Skeletal muscle cell (primary cell): ENCODE measurements around the gene EGF.
"Not testable (repeated sequence)": the region's sequence is repeated elsewhere in the genome, so short reads cannot be mapped to it uniquely, and the experiment has no call there.

ENCODE experiments used
- DNase-seq: peaks from one replicate; pipeline ENCODE4 v3.0.0-alpha.2; 2010; ENCODE audit warnings: low read depth
- H3K4me3 ChIP-seq: 2 replicates; pipeline ENCODE4 v1.5.1; 2011; ENCODE audit warnings: low read depth, mild to moderate bottlenecking, control low read depth, low read length, moderate library complexity

EGF gene

DNA sequence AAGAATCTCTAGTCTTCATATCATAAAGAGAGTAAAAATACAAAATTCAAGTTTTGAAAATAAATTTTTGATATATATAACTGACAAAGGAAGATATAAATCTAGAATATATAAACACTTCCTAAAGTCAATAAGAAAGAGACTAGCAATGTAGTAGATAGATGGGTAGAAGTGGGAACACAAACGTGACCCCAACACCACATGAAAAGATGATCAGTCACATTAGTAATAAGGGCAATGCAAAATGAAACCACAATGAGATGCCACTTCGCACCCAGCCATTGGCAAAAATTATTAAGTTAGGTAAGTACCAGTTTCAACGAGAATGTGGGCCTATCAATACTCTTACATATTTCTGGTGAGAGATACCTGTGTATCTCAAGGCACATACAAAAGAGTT is 106.5 kb downstream of the EGF start:
- H3K4me3 ChIP-seq, result no peak overlapping the region
- no peak for DNase-seq

DNA sequence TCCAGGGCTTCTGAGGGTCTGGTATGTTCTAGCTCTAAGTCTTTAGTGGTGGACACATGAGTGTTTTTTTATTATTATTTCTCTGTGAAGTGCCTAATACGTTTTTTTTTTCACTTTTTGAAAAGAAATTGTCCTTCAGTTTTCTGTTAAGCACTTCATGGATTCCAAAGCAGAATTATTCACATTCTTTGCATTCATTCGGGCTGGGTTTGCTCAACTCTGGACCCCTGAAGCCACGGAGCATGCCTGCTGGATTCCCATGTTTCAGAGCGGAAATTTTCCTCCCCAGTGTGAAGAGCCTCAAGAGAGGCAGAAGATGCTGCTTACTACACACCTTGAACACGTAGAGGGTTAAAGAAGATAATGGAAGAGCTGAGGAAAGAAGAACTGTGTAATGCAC is 107.5 kb downstream of the EGF start:
- no peak overlapping the region for H3K4me3 ChIP-seq
- no peak for DNase-seq

DNA sequence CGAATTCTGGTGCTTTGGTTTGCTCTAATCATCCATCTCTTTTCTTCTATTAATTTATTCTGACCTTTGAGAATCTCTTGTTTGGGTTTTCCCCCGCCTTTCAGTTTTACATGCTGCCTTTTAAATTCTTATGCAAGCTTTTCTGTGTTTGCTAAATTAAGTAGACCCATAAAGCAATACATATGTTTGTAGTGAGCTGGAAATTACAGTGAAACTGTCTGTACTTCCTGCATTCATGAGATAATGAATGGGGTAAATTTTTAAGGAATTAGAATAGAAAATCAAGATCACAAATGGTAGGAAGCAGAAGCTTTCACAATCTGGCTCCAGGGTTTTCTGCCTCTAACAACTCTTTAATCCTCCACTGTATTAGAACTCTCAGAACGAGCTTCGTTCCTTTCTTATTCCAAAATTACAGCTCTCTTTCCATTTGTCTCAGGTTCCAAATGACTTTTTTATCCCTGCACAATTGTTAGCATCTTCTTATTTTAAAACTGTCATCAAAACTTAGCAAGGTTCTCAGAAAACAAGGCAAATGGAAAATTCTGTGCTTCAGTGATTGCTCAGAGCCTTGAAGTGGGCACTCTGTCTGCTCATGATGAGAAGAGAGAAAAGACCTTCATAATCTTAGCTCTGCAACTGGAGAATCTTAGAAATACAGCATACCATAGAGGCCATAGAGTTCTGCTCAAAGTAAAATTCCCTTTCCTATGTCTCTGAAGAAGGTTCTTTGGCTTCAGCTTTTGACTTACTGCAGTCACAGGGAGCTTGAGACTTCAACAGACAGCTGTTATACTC is 108.2 kb downstream of the EGF start:
- DNase-seq, result no peak
- no peak overlapping the region for H3K4me3 ChIP-seq

DNA sequence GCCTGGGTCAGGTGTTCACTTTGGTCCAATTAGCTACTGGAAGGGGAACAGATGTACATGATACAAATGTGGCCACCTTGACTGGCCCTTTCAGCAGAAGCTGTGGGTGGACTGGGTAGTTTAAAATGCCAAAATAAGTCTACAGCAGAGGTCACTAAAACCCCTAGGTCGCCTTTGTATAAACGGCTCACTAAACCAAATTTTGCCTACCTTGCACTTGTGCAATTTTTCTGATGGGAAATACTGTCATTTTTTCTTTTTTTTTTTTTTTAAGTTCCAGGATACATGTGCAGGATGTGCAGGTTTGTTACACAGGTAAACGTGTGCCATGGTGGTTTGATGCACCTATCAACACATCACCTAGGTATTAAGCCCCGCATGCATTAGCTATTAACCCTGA is 109.8 kb downstream of the EGF start:
- H3K4me3 ChIP-seq, result no peak overlapping the region
- no peak for DNase-seq

DNA sequence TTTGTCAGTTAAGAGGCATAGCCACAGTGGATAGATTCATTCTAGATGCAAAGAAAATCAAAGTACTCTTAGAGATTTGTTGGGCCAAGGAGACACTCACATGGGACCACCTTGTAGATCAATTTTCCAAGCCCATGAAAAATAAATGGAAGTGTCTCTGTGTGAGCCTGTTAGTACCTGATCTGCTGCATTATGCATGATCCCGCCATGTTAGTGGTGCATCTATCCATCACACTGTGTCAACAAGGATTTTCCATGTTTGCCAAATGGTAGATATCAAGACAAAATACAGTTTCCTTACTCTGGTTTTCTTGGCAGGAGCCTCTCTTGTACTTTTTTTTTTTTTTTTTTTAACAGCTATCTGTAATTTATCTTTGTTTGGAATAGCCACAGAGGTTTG is 112.4 kb downstream of the EGF start:
- no peak for DNase-seq
- H3K4me3 ChIP-seq, result no peak overlapping the region

DNA sequence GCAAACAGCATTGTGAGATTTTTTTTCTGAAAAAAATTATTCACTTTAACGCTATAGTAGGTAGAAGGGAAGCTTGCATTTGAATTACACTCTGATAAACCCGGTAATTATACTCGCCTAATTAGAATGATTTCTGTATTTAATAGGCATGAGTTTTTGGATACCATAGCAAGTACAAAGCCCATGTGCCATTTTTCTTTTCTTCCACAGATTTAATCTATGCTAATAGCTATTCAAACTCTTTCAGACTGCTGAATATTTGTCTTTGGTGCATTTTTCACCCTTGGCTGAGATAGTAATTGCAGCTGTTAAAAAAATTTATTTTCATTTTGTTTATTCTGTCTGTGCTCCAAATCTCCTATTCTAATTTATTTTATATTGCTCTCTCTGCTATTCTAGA is 113.0 kb downstream of the EGF start:
- H3K4me3 ChIP-seq, result no peak overlapping the region
- DNase-seq, result no peak

DNA sequence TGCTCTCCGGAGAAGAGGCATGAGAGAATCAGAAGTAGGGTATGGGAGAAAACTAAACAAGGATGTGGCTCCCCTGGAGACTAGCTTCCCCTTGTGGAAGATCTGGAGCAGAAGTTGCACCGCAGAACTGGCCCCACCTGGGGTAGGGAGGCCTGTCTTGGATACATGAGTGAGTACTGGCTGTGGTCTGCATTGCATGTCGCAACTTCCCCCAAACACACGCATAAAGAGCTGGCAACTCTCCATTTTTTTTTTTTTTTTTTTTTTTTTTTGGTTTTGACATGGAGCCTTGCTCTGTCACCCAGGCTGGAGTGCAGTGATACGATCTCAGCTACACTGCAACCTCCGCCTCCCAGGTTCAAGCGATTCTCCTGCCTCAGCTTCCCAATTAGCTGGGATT is 119.9 kb downstream of the EGF start:
- no peak for DNase-seq
- no peak overlapping the region for H3K4me3 ChIP-seq

DNA sequence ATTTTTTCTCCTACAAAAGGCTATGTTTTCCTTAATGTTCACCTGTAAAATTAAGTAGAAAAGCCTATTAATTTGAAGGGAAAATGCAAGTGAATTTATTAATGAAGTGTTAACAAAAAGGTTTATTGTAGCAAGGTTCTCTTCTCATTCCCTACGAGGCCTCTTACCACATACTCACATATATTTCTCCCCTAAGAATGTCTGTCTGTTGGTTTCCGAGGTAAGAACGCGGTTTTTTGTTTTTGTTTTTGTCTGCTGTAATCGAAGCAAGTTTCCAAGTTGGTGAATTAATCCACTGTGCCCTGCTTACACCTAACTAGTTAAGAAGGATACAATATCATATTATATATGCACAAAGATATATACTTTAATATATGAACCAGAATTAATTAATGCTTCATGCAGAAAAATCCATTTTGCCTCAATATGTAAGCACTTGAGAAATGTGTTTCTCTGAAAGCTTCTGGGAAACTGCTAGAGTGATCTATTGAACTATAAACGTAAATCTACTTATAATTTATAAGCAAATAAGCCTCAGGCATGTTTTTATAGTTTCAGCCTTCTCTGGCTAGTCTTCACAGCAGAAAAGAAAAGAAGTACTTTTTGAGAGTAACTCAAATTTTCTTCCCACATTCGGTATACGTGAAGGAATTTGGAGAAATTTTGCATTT is 120.8 kb downstream of the EGF start:
- no peak overlapping the region for H3K4me3 ChIP-seq

DNA sequence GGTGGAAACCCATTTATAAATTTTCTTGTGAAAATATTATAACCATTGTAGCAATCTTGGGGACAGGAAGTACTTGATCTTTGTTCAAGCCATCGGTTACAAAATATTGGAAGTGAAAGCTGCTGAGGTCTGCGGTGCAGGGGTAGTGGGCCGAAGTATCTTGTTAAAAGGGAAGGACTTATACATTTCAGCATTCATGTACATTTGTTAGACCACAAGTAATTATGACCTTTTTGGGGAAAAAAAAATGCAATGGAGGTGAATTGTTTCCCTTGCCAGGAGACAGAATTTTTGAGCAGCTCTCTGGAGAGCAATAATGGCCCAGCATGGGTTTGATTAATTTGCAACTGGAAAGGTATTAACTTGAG is 121.3 kb downstream of the EGF start:
- no peak overlapping the region for H3K4me3 ChIP-seq
- no peak for DNase-seq

More for the DNA sequence above, 120.8 kb downstream of the EGF start:
- no peak for DNase-seq

DNA sequence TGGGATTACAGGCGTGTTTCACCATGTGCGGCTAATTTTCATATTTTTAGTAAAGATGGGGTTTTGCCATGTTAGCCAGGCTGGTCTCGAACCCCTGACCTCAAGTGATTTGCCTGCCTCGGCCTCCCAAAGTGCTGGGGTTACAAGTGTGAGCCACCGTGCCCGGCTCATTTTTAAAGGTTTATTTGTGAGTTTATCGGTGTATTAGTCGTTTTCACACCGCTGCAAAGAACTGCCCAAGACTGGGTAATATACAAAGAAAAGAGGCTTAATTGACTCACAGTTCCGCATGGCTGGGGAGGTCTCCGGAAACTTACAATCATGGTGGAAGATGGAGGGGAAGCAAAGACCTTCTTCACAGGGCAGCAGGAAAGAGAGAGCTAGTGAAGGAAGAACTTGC is 126.5 kb downstream of the EGF start:
- DNase-seq, H3K4me3 ChIP-seq: not testable (repeated sequence)

DNA sequence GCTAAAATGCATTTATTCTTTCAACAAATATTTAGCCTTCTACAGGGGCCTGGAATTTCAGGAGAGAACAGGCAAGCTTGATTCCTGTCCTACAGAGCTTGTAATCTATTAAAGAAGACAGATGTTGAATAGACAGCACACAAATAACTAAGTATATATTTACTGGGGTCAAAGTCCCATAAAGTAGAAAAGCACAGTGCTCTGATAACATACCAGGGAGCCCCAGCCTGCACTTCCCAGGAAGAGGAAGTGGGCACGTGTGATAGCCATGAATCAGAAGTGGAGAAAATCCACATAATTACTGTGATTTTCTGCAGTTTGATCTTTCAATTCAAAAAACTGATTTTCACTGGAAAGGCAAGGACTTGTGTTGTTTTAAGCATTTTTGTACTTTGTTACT is 129.1 kb downstream of the EGF start:
- DNase-seq, result no peak
- no peak overlapping the region for H3K4me3 ChIP-seq

DNA sequence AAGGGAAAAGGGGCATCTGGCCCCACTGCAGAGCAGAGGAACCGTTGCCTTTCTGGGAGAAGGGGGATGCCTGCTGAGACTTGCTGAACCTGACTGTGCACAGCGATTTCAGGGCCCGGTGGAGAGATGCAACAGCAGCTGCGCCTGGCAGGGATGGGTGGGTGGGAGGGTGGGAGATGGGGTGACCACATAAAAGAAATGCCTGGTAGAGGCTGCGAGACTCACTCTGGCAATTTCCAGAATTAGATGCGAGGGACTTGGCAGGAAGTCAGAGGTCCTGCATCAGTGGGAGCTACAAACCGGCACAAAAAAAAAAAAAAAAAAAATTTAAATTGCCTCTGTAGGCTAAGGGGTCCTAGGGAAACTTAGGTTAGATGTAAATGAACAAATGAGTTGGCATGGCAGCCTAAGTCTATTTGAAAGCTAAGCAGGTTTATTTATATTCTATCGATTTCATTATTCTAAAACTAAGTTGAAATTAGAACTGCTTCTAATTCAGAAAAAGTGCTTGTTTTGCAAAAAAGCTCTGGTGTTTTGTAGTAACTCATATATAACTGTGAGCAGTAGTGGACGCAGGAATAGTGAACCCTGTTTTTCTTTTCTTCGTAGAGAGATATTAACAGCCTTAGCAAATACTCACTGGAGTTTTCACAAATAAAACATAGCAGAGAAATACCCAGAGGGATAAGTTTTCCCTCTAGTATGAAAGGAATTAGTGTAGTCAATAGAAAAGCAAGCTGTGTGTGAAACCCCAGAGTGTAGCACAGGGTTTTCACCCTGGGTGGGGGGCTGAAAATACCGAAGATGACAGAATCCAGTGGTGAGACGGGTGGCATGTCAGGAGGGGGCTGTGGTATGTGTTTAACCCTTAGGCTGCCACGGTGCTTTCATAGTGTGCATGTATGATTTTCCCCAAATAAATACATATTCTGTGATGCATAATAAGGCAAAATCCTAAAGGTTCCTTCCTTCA is 130.1 kb downstream of the EGF start:
- H3K4me3 ChIP-seq, result no peak overlapping the region
- no peak for DNase-seq

DNA sequence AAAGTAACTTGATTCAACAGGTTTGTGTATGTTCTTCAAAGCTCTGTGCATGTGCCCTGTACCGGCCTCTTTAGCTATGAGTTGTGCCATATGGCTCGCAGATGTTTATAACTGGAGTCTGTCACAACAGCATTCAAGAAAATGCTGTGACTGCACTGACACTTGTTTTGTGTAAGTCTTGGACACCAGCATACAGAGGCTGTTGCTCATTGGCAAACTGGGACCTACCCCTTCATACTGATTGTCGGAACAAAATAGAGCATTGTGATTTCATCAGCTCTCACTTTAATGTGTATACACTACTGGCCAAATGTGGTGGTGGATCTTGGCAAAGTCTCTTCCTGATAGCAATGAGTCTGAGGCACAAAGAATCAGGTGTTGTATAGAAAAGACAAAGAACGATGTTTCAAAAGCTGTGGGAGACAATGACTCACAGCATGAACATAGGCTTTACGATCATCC is 133.9 kb downstream of the EGF start:
- no peak for DNase-seq
- no peak overlapping the region for H3K4me3 ChIP-seq

DNA sequence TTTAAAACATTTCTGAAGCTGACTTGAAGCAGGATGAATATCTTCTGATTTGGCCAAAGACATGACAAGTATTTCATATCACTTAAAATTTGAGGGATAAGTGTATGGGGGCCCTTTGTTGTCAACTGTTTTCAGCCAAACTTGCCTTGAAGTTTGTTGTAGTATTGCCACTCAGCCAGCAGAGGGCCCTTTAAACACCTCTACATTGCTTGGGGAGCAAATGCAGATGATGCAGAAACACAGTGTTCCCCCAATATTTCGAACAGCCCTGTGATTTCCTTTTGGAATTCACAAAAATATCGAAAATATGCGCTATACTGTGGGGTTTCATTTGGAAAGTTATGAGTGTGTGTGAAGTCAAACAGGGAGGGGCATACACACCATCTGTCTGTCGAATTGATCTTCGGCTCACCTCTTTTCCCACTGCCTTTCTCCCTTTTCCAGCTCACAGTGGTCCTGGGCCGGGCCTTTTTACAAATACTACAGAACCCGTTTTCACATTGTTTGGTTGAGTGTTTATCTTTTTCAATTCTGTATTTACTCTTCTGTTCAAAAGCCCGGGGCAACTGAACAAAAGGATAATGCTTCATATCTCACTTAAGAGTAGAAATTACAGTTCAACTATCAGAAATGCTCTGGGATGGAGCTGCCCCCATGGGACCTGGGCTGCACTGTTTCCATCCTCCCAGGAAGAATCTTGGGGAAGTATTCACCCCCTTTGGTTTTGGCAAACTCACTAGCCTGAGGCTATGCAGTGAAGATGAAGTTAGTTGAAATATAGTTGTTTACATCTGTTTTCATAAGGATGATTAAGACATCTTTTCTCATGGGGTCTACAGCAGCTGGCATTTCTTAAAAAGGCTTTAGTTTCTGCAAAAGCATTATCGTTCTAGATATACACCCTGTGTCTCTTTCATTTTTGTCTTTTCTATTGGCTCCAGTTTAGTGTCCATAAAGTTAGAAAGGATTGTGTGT is 137.6 kb downstream of the EGF start:
- H3K4me3 ChIP-seq, result no peak overlapping the region
- no peak for DNase-seq

DNA sequence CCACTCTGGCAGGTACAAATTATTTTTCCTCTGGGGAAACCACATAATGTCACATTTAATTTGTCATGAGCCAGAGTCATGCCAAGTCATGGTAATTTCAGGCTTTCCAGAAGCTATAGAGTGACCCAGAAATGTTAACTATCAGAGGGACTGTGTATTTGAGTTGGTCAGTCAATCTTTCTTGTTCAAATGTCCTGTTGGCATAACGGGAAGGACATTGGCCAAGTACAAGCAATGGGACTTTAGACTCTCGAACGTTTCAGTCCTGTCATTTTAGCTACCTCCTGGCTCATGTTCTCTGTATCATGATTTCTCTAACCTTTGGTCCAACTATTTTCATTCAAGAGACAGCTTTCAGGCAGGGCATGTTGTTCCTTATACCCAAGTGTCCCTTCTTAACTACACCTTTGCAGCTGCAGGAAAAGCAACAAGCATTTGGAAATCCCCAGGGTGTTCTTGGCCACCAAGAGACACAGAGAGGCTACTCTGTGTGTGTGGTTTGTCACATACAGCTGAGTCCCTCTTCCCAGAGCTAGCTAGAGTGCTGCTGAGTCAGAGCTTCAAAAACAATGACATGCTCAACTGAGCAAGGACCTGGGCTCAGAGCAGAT is 142.6 kb downstream of the EGF start:
- no peak for DNase-seq
- no peak overlapping the region for H3K4me3 ChIP-seq

DNA sequence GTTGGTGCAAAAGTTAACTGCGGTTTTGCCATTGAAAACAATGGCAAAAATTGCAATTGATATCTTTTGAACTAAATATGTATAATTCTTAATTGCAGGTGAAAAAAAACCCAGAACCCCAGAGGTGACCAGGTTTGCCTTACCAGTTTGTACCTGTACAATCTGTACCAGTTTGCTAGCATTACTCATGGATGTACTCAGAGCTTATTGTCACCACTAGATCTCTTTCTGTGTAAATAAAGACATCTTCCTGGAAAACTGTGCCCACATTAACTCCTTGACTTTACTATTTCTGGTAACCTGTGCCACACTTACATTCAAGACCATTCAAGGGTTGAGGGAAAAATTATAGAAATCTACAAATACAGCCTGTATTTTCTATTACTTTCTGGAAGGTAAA is 146.0 kb downstream of the EGF start:
- H3K4me3 ChIP-seq, result no peak overlapping the region
- no peak for DNase-seq

DNA sequence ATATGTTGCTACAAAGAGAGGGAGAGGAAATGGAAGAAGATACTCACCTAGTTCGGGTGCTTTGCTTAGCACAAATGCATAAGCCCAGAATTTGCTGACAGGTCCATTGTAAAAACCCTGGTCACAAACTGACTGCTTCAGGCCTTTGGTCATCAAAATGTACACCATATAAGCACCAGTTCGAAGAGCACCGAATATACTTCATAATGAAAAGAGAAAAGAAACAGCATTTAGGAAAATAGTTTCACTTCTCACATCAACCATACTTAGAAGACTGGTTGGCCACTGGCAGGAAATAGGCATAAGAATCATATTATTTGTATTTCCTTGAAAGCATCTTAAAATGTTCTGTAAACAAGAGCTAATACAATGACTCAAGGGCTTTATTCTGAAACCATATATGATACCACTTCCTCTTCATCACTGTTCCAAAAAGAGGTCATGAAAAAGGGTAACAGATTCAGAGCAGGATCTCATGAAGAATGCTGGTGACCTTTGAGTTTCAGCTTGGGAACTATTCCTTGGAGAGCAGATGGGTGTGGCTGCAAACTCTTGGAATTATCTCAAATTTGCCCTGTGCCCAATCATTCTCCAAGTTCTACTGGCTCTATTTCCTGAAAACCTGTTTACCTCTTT is 147.0 kb downstream of the EGF start:
- H3K4me3 ChIP-seq, result no peak overlapping the region
- DNase-seq, result no peak

DNA sequence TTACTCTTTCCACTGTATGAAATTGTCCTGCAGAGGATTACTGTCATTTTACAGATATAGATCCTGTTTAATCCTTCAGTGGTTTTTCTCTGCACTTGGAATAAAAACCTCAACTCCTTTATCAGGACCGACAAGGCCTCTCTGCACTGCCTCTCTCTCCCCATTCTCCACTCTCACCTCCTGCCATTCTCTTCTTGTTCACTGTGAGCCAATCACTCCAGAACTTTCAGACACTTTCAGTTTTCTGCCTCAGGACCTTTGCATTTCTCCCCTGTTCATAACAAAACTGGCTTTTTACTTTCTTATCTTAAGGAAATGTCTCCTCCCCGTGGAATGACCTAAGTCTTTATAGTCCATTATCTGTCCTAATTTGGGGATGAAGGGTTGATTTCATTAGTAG is 148.4 kb downstream of the EGF start:
- DNase-seq, result no peak
- no peak overlapping the region for H3K4me3 ChIP-seq
